Measurements from ENCODE around the gene BEST2.

BEST2 gene

GRCh38 chr19:12730064-12730463 lies 21.5 kb upstream of the BEST2 start:
- no peak for DNase-seq (ENCODE audit: low spot score)

GRCh38 chr19:12731337-12731736 lies 20.3 kb upstream of the BEST2 start:
- no peak for DNase-seq (ENCODE audit: low spot score)

DNA sequence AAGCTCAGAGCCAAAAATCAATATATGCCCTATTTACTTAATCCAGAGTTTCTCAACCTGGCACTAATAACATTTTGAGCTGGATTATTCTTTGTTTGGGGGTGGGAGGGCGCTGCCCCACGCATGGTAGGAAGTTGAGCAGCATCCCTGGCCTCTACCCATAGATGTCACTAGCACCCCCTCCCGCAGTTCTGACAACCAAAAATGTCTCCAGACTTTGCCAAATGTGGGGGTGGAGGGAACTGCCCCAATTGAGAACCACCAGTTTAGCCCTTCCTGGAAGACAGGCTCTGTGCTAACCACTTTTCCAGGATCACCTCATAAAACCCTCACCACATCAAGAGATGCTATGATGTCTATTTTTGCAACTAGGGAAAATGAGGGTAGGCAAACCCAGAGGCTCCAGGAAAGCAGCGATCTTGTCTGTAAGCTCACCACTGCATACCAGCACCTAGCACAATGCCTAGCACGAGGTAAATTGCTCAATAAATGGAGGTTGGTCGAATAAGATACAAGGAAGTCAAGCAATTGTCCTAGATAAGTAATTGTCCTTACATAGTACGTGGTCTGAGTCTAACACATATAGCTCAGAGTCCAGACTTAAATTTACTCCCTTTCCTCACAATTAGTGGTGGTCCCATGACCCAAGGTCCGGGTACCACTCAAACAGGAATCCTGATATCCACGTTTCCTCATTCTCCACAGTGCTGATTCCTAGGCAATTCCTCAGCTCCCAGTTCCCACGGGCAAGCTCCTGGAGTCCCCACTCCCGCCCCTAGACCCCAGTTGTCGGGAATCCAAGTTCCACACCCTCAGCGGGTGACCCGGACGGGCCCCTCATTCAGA lies 18.0 kb upstream of the BEST2 start:
- DNase-seq (ENCODE audit: low spot score): peak; percentile 50

DNA sequence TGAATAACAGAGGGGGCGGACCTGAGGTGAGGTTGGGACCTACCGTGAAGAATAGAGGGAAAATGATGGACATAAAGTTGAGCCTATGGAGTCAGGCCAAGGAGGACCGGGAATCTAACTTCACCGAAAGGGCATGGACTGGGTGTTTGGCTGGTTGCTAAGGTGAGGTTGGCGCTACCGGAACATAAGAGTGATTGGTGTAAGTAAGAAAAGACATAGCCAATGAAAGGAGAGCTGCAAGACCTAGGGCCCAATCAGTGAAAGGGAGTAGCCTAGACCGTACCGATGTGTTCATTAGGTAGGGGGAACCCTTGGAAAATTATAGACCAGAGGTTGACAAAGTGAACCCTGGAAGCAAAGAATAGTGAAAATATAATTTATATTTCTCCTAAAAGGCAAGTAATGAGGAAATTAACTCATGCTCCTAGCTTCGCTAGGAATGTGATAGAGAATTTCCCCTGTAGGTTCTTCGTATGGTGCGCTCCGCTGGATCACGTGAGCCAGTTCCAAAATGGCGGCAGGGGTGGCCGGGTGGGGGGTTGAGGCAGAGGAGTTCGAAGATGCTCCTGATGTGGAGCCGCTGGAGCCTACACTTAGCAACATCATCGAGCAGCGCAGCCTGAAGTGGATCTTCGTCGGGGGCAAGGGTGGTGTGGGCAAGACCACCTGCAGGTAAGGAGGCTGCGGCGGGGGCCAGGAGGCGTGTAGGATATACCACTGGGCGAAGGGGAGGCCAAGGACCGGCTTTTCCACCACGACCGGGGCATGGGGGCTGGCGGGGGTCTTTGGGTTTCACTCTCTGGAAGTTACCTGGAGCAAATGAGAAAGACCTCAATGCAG lies 14.4 kb upstream of the BEST2 start, which contains the start of gene GET3:
GET3 (plus strand) TSS at position 503 of the 840 bp plus-strand sequence; CDS start at position 512, 9 bp downstream.
- peak; percentile 89 for DNase-seq (ENCODE audit: low spot score)

DNA sequence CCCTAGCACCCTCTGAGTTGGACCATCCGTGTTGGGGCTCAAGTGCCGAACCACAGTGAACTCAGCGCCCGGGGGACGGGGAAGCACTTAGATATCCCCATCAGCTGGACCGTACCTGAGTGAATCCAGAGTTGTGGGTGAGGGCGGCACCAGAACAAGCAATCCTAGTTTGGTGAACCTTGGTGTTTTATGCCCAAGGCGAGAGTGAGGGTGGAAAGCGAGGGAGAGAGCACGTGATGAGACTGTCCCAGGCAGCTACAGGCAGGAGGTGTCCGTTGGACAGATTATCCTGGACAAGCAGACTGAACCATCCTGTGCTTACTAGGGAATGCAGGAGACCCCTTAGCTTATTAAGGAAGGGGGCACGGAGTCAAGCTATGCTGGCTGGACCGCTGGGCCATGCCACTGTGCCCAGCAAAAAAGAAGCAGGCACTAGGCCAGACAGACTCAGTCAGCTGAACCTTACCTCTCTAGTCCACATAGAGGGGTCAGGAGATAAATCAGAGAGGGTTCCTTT lies 13.7 kb upstream of the BEST2 start:
- no peak for DNase-seq (ENCODE audit: low spot score)

- DNase-seq (ENCODE audit: low spot score): no peak
Measured at GRCh38 chr19:12745166-12745897, 6.3 kb upstream of the BEST2 start.

- DNase-seq (ENCODE audit: low spot score): no peak
Measured at GRCh38 chr19:12748489-12748888, 3.1 kb upstream of the BEST2 start.

DNA sequence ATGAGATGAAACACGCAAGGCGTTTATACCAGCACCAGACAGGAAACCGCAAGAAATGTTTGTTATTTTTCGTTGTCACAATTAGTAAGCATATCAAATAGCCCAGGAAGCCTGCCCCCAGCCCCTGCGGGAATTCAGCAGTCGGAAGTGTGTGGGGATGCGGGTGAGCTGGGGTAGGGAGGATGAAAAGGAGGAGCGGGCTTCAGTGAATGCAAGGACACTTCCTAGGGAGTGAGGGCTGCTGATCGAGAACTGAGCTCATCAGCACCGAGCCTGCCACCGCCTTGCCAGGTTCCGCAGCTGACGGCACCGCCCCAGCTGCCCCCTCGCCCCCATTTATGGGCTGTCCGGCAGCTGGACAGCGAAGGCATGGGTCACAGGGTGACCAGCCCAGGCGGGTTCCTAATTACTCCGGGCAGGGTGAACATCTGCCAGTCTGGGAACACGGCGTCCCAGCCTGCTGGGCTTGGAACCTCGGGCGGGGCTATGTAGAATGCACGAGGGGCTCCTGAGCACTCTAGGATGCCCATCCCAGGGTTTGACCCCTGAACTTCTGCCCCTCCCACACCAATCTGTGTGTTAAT lies 1.6 kb upstream of the BEST2 start:
- DNase-seq (ENCODE audit: low spot score): no peak

DNA sequence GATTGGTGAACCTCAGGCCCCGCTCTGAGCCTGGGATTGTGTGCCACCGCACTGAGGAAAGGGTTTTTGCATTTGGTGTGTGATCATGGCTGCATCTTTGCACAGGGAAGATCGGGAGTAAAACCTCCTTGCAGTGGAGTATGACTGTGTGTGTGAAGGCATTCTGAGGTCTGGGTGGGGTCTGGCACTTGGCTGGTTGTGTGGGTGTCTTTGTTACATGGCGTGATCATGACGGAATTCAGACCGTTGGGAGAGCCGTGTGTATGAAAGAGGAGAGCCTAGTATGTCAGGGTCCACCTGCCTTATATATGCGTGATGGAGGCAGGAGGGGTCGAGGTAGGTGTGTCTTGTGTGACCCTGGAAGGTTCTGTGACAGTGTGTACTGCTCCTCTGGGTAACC lies 740 bp upstream of the BEST2 start:
- no peak for DNase-seq (ENCODE audit: low spot score)

- no peak for DNase-seq (ENCODE audit: low spot score)
Measured at GRCh38 chr19:12752056-12752781, 628 bp downstream of the BEST2 start.

DNA sequence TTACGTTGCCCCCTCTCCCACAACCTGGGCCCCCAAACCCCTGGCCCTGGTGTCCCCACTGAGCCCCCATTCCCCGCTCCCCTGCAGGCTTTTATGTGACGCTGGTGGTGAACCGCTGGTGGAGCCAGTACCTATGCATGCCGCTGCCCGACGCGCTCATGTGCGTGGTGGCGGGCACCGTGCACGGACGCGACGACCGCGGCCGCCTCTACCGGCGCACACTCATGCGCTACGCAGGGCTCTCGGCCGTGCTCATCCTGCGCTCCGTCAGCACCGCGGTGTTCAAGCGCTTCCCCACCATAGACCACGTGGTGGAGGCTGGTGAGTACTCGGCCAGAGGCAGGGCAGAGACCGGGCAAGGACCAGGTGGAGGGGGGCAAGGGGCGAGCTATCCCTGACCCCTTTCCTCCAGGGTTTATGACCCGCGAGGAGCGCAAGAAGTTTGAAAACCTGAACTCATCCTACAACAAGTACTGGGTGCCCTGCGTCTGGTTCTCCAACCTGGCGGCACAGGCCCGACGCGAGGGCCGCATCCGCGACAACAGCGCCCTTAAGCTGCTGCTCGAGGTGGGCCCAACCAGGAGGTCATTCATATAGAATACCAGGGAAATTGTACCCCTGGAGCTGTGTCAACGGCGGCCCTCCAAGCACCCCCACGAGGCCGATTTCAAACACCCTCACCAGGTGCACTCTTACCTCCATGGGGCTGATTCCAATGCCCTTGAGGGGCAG lies 3.0 kb downstream of the BEST2 start:
- no peak for DNase-seq (ENCODE audit: low spot score)

GRCh38 chr19:12756150-12756883 lies 4.7 kb downstream of the BEST2 start:
- DNase-seq (ENCODE audit: low spot score): no peak

- DNase-seq (ENCODE audit: low spot score): peak; percentile 62
Measured at GRCh38 chr19:12757544-12758274, 6.1 kb downstream of the BEST2 start.

DNA sequence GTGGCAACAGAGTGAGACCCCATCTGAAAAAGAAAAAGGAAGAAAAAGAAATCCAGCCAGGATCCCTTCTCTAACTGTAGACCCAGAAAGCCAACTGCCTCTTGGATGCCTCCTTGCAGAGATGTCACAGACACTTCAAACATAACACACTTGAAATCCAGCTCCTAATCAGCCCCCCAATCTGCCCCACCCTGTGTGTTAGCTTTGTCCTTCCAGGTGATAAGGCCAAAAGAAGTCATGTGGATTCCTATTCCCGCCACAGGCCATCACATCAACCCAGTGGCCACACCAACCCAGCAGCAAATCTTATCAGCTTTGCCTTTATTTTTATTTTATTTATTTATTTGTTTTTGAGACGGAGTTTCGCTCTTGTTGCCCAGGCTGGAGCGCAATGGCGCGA lies 8.1 kb downstream of the BEST2 start:
- no peak for DNase-seq (ENCODE audit: low spot score)

GRCh38 chr19:12763100-12763499 lies 11.5 kb downstream of the BEST2 start:
- no peak for DNase-seq (ENCODE audit: low spot score)

GRCh38 chr19:12764698-12765097 lies 13.1 kb downstream of the BEST2 start:
- no peak for DNase-seq (ENCODE audit: low spot score)

GRCh38 chr19:12766051-12766521 lies 14.5 kb downstream of the BEST2 start:
- peak; percentile 83 for DNase-seq (ENCODE audit: low spot score)

- no peak for DNase-seq (ENCODE audit: low spot score)
Measured at GRCh38 chr19:12767150-12767549, 15.6 kb downstream of the BEST2 start.

DNA sequence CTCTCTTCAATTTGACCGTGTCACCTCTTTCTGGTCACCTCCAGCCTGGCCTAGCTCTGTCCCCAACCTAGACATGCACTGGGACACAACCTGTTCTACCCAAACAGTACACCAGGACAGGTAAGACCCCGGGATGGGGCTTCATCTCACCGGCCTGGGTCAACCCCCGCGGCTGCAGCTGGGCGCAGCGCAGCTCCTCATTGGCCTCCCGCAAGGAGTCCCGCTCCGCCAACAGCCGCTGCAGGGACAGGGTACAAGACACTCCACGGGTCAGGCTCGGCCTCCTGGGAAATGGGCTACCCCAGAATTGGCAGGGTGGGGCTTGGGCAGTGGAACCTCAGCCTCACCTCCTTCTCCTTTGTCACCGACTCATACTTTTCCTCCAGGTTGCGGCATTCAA lies 16.1 kb downstream of the BEST2 start:
- no peak for DNase-seq (ENCODE audit: low spot score)

Measured in CD4-positive, alpha-beta T cell treated with Interleukin-2 at 100 ng/mL for 4 hours (primary cell).